Activated CD4-positive, alpha-beta T cell treated with anti-CD3 and anti-CD28 coated beads, Interleukin-2, amount 50 U/mL, for 24 hours (primary cell): ENCODE results near the gene EMILIN1.
"Not testable (repeated sequence)": the region's sequence is repeated elsewhere in the genome, so short reads cannot be mapped to it uniquely, and the experiment has no call there.

Experiments used
- DNase-seq, 2 donors: peaks; one replicate each; pipeline ENCODE4 v3.0.0-alpha.2; 2020; ENCODE audit warnings: low read depth in 1 of 2, low spot score in 1 of 2

Gene EMILIN1

GRCh38 chr2:27053776-27054175 lies 24.6 kb upstream of the EMILIN1 start:
- no peak for DNase-seq

- no peak for DNase-seq
Observed at GRCh38 chr2:27054721-27055120, 23.7 kb upstream of the EMILIN1 start.

GRCh38 chr2:27057184-27057583 lies 21.2 kb upstream of the EMILIN1 start:
- DNase-seq, result no peak

- DNase-seq, result no peak
Observed at GRCh38 chr2:27058210-27058609, 20.2 kb upstream of the EMILIN1 start.

- no peak for DNase-seq
Observed at GRCh38 chr2:27059141-27059820, 19.1 kb upstream of the EMILIN1 start.

GRCh38 chr2:27060323-27060722 lies 18.1 kb upstream of the EMILIN1 start:
- DNase-seq, result no peak

GRCh38 chr2:27065128-27065527 lies 13.3 kb upstream of the EMILIN1 start:
- DNase-seq, result no peak

GRCh38 chr2:27067385-27067784 lies 11.0 kb upstream of the EMILIN1 start:
- DNase-seq, result no peak

- no peak for DNase-seq
Observed at GRCh38 chr2:27069436-27069835, 9.0 kb upstream of the EMILIN1 start.

- no peak for DNase-seq
Observed at GRCh38 chr2:27069961-27070618, 8.3 kb upstream of the EMILIN1 start.

- DNase-seq, result no peak
Observed at GRCh38 chr2:27070653-27071276, 7.7 kb upstream of the EMILIN1 start.

GRCh38 chr2:27071277-27071989 lies 7.0 kb upstream of the EMILIN1 start, which contains the start of gene OST4:
OST4 (minus strand) TSS chr2:27071654.
- DNase-seq, result peak; percentile 80 to 81

GRCh38 chr2:27071990-27072830 lies 6.2 kb upstream of the EMILIN1 start:
- DNase-seq, result no peak

- DNase-seq, result no peak
Observed at GRCh38 chr2:27072920-27073319, 5.5 kb upstream of the EMILIN1 start.

- no peak for DNase-seq
Observed at GRCh38 chr2:27073782-27074181, 4.6 kb upstream of the EMILIN1 start.

- peak in 1 of 2 donors; percentile 22 for DNase-seq
Observed at GRCh38 chr2:27074738-27075565, 3.5 kb upstream of the EMILIN1 start.

GRCh38 chr2:27075566-27075871 lies 2.9 kb upstream of the EMILIN1 start:
- not testable (repeated sequence) for DNase-seq

GRCh38 chr2:27076323-27076722 lies 2.1 kb upstream of the EMILIN1 start:
- no peak for DNase-seq

GRCh38 chr2:27077231-27077630 lies 1.2 kb upstream of the EMILIN1 start:
- no peak for DNase-seq
